Activated CD8-positive, alpha-beta T cell treated with anti-CD3 and anti-CD28 coated beads, Interleukin-2, amount 10 ng/mL, durations not matched to agents 7 days and 5 days (primary cell): ENCODE measurements around the gene THAP11. TPM values are rescaled to one million over a fixed set of nuclear protein-coding genes. Genes with fewer than 3 reads are reported as not detected.
A peak's percentile ranks its signal among the peaks of the same experiment; 100 is the strongest.

Source experiments
- ATAC-seq: fragments of 150-1000 bp; cut with Tn5 transposase; one replicate; pipeline ENCODE4 v1.10.0; 2021; ENCODE audit warnings: moderate library complexity
- CTCF ChIA-PET: fragments of 350-600 bp; sonication (Branson Sonifier 250); formaldehyde crosslinking; loops from one replicate; lab custom pipeline; 2021; ENCODE audit warnings: antibody characterized with exemption; lab: Charles Lee
- POLR2A ChIA-PET: fragments of 350-600 bp; sonication (Branson Sonifier 250); formaldehyde crosslinking; loops from one replicate; lab custom pipeline; 2021; ENCODE audit warnings: antibody characterized with exemption; lab: Charles Lee
- DNase-seq: peaks from one replicate; pipeline ENCODE4 v3.0.0-alpha.2; 2020
- H3K27ac Mint-ChIP-seq: one replicate; pipeline ENCODE4 v1.8.0; 2021; ENCODE audit warnings: mild to moderate bottlenecking, mixed read lengths
- H3K27me3 Mint-ChIP-seq: one replicate; pipeline ENCODE4 v1.8.0; 2021; ENCODE audit warnings: low read depth, mixed read lengths
- H3K36me3 Mint-ChIP-seq: one replicate; pipeline ENCODE4 v1.8.0; 2021; ENCODE audit warnings: low read depth, mixed read lengths
- H3K4me1 Mint-ChIP-seq: one replicate; pipeline ENCODE4 v1.8.0; 2021; ENCODE audit warnings: low read depth, mixed read lengths
- H3K4me3 Mint-ChIP-seq: one replicate; pipeline ENCODE4 v1.8.0; 2021; ENCODE audit warnings: mild to moderate bottlenecking, mixed read lengths
- H3K9me3 Mint-ChIP-seq: one replicate; pipeline ENCODE4 v1.8.0; 2022; ENCODE audit warnings: mixed read lengths; ENCODE audit not compliant: insufficient read depth
- total RNA-seq, 2 experiments: library from RNA; stranded (reverse); gene quantifications; one replicate each; pipeline ENCODE4 v1.2.3, GENCODE V29; 2021

Gene THAP11
- total RNA-seq: 10 to 100 TPM; 50.2 to 52.4 TPM

GRCh38 chr16:67841816-67842508, at the start of gene THAP11:
THAP11 (plus strand) TSS chr16:67842320; CDS start chr16:67842555, 235 bp downstream.
- no peaks in the 10 kb centered on the region for H3K27me3 Mint-ChIP-seq
- POLR2A ChIA-PET: no interaction called here
- ATAC-seq (peak; percentile 59), DNase-seq (peak; percentile 97)
- H3K9me3 Mint-ChIP-seq: no peaks in the 10 kb centered on the region
- CTCF ChIA-PET: interaction anchor here (1.1 to 1.7 kb wide), 3 partner anchors 26 to 36 kb away, joined by 3 to 13 read pairs (median 3); partner anchors contain the start of genes RANBP10 and TSNAXIP1
- H3K27ac Mint-ChIP-seq: peak within 1 kb of the TSS; percentile 98
- H3K4me1 Mint-ChIP-seq: peaks cover 38% of the 10 kb centered on the region
- peak within 1 kb of the TSS; percentile 96 for H3K4me3 Mint-ChIP-seq
- peaks cover 24% of the 10 kb centered on the region for H3K36me3 Mint-ChIP-seq

- POLR2A ChIA-PET: interaction anchor here (0.5 to 0.8 kb wide), 4 partner anchors 8 to 39 kb away, joined by 3 to 5 read pairs (median 4); partner anchors contain the start of genes RANBP10 and TSNAXIP1
- H3K27ac Mint-ChIP-seq: peak overlapping the region; percentile 17
- no peaks in the 10 kb centered on the region for H3K27me3 Mint-ChIP-seq
- ATAC-seq (no peak), DNase-seq (no peak)
- H3K36me3 Mint-ChIP-seq: peaks cover 36% of the 10 kb centered on the region
- H3K9me3 Mint-ChIP-seq: no peaks in the 10 kb centered on the region
- CTCF ChIA-PET: no interaction called here
- H3K4me1 Mint-ChIP-seq: peaks cover 20% of the 10 kb centered on the region
- H3K4me3 Mint-ChIP-seq: no peak overlapping the region
Measured at GRCh38 chr16:67796099-67796718, 45.9 kb upstream of the THAP11 start.

DNA sequence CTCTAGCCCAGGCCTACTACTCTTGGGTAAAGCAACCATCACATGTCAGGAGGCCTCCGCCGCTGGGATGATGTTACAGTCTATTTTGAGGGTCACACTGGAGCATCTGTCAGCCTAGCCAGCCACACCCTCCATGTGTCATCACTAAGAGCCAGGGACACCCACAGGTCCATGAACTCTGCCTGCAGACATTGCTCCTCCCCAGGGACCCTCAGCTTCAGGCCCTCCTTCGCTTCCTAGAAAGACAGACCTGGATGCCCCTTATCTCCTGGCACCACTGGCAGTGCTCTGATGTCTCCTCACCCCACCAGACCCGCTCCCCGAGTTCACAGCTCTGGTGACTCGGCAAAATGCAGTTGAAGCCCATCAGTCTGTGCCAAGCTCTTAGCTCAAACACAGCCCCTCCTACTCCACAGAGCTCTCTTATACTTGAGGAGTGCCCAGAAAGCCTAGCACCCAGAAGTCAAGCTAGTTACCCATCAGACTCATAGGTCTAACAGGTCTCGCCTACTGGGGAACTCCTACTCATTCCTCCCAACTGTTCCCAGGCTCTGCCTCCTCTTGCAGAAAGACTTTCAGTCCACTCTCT, 41.7 kb upstream of the THAP11 start:
- peak overlapping the region; percentile 84 for H3K27ac Mint-ChIP-seq

GRCh38 chr16:67801241-67801640, 40.9 kb upstream of the THAP11 start:
- DNase-seq (no peak), ATAC-seq (no peak)
- no peaks in the 10 kb centered on the region for H3K9me3 Mint-ChIP-seq
- H3K27ac Mint-ChIP-seq: peak overlapping the region; percentile 84
- ChIA-PET CTCF (interaction anchor here (0.8 to 6.1 kb wide), 5 partner anchors 9 to 128 kb away, joined by 3 to 43 read pairs (median 4); no protein-coding TSS in a partner anchor), POLR2A (interaction anchor here (0.8 to 1.7 kb wide), 4 partner anchors 12 to 134 kb away, joined by 3 to 8 read pairs (median 4); partner anchors contain the start of gene GFOD2)
- H3K4me1 Mint-ChIP-seq: peaks cover 59% of the 10 kb centered on the region
- H3K4me3 Mint-ChIP-seq: peak overlapping the region; percentile 48
- H3K27me3 Mint-ChIP-seq: no peaks in the 10 kb centered on the region
- peaks cover 73% of the 10 kb centered on the region for H3K36me3 Mint-ChIP-seq

More for the DNA sequence above, 41.7 kb upstream of the THAP11 start:
- ATAC-seq (no peak), DNase-seq (no peak)
- CTCF ChIA-PET: interaction anchor here (0.8 to 6.1 kb wide), 5 partner anchors 10 to 128 kb away, joined by 3 to 43 read pairs (median 4); partner anchors contain the start of gene GFOD2
- no peaks in the 10 kb centered on the region for H3K9me3 Mint-ChIP-seq
- H3K4me1 Mint-ChIP-seq: peaks cover 57% of the 10 kb centered on the region
- POLR2A ChIA-PET: interaction anchor here (1.7 kb wide), 1 partner anchor 135 kb away, joined by 5 read pairs; no protein-coding TSS in a partner anchor
- peaks cover 72% of the 10 kb centered on the region for H3K36me3 Mint-ChIP-seq
- no peaks in the 10 kb centered on the region for H3K27me3 Mint-ChIP-seq
- no peak overlapping the region for H3K4me3 Mint-ChIP-seq

GRCh38 chr16:67801883-67802282, 40.2 kb upstream of the THAP11 start:
- no peaks in the 10 kb centered on the region for H3K27me3 Mint-ChIP-seq
- H3K27ac Mint-ChIP-seq: peak overlapping the region; percentile 84
- ATAC-seq: no peak
- H3K36me3 Mint-ChIP-seq: peaks cover 66% of the 10 kb centered on the region
- H3K9me3 Mint-ChIP-seq: no peaks in the 10 kb centered on the region
- ChIA-PET CTCF (interaction anchor here (0.6 to 6.1 kb wide), 7 partner anchors 9 to 316 kb away, joined by 3 to 43 read pairs (median 4); no protein-coding TSS in a partner anchor), POLR2A (interaction anchor here (0.8 to 1.5 kb wide), 3 partner anchors 13 to 83 kb away, joined by 3 to 8 read pairs (median 4); partner anchors contain the start of gene GFOD2)
- H3K4me1 Mint-ChIP-seq: peaks cover 59% of the 10 kb centered on the region
- DNase-seq: peak; percentile 61
- H3K4me3 Mint-ChIP-seq: peak overlapping the region; percentile 48

DNA sequence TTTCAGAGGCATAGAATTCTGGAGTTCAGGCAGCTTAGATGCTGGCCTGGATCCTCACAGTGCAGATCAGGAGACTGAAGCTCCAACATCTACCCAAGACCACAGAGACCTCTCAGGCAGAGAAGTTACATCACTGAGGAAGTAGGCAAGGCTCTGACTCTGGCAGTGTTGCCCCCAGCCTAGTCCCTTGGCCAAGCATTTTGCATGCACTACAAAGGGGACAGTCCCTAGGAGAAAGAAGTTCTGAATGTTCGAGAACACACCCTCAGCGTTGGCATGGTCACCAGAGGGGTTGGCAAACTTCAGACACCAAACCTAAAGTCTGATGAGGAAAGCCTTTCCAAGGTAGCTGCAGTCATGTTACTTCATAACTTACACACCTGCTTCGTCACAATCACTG, 38.2 kb upstream of the THAP11 start:
- Mint-ChIP-seq H3K4me1 (peaks cover 59% of the 10 kb centered on the region), H3K9me3 (no peaks in the 10 kb centered on the region), H3K27me3 (no peaks in the 10 kb centered on the region), H3K36me3 (peaks cover 55% of the 10 kb centered on the region), H3K27ac (peak overlapping the region; percentile 67), H3K4me3 (no peak overlapping the region)
- no peak for ATAC-seq
- ChIA-PET POLR2A (interaction anchor here (1.2 kb wide), 1 partner anchor 85 kb away, joined by 3 read pairs; the partner anchor contains the start of gene GFOD2), CTCF (interaction anchor here (1.3 to 6.1 kb wide), 2 partner anchors 12 to 322 kb away, joined by 3 to 43 read pairs; no protein-coding TSS in a partner anchor)
- DNase-seq: no peak

DNA sequence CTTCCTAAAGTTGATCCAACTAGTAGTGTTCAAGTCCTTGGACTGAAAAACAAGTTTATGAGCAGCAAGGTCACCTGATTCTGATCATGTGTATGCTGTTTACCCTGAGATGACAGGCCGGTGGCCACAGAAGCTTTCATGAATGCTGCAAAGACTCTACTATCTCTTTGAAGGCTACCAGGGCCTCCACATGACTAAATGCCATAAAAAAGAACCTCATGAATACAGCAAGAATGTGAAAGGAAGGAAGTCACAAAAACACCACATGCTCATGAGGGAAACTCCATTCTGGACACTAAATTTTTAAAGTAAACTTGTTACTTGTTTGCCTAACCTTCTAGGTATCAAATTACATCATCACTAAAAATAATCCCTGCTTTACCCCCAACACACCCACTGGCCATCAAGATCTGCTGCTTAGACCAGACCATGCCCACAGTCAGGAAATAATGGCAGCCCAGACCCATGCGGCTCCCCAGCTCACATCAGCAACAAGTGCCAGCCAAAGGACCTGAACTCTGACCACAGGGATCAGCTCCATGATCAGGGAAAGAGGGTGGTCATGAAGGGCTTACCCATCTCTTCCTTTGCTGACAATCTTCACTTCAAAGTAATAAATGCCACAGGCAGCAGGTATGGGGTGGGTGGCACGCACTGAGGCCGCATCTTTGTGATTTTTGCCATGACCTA, 37.1 kb upstream of the THAP11 start:
- DNase-seq: no peak
- no peak for ATAC-seq

GRCh38 chr16:67805718-67806427, 36.2 kb upstream of the THAP11 start:
- Mint-ChIP-seq H3K27me3 (no peaks in the 10 kb centered on the region), H3K4me3 (peak overlapping the region; percentile 94), H3K27ac (peak overlapping the region; percentile 90), H3K9me3 (no peaks in the 10 kb centered on the region), H3K4me1 (peaks cover 47% of the 10 kb centered on the region), H3K36me3 (peaks cover 41% of the 10 kb centered on the region)
- DNase-seq (no peak), ATAC-seq (no peak)
- ChIA-PET POLR2A (interaction anchor here (0.7 to 1.5 kb wide), 10 partner anchors 9 to 193 kb away, joined by 3 to 7 read pairs (median 4); partner anchors contain the start of genes DPEP2, EDC4, GFOD2 and NUTF2), CTCF (interaction anchor here (0.8 to 6.1 kb wide), 11 partner anchors 10 to 325 kb away, joined by 3 to 47 read pairs (median 3); partner anchors contain the start of genes ATP6V0D1, C16orf86 and GFOD2)

More for the DNA sequence above, 37.1 kb upstream of the THAP11 start:
- POLR2A ChIA-PET: interaction anchor here (1.0 kb wide), 1 partner anchor 145 kb away, joined by 3 read pairs; the partner anchor contains the start of gene ACD
- H3K4me3 Mint-ChIP-seq: peak overlapping the region; percentile 94
- H3K4me1 Mint-ChIP-seq: peaks cover 56% of the 10 kb centered on the region
- CTCF ChIA-PET: interaction anchor here (6.1 kb wide), 1 partner anchor 11 kb away, joined by 43 read pairs; no protein-coding TSS in a partner anchor
- peaks cover 50% of the 10 kb centered on the region for H3K36me3 Mint-ChIP-seq
- H3K27me3 Mint-ChIP-seq: no peaks in the 10 kb centered on the region
- no peaks in the 10 kb centered on the region for H3K9me3 Mint-ChIP-seq
- peak overlapping the region; percentile 90 for H3K27ac Mint-ChIP-seq

DNA sequence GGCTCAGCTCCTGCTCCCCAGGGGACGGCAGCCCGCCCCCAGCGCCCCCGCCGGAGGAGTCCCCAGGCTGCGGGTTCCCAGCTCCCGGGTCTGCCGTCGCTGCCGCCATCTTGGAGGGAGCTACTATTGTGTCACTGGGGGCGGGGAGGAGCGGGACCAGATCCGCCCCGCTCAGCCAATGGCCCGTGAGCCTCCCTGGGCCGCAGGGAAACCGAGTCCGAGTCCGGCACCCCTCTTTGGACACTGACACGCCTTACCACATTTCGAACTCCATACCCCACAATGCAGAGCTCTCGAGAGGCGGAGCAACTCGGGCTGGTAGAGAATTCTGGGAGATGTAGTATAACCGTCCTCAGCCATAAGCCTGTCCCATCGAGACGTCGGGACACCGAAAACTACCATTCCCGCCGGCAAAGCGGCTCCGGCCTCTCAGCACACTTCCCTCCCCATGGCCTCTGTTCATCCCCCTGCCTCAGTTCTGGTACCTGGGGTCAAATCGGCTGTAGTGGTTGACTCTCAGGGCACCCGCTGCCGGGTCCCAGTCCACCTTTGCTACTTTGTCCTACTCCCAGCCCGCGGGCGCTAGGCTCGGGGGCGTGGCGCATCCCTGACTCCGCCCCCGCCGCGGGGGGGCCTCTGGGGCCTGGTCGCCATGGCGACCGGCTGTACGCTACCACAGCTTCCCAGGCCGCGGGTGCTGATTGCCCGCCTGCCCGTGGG, 35.5 kb upstream of the THAP11 start, which contains the start of the genes RANBP10 and TSNAXIP1:
RANBP10 (minus strand) TSS at position 133 of the 720 bp plus-strand sequence; CDS start at position 109, 24 bp downstream.
TSNAXIP1 (plus strand) TSS at position 462 of the 720 bp plus-strand sequence. CDS start 261 bp downstream, outside the sequence.
- peak within 1 kb of the TSS; percentile 90 for H3K27ac Mint-ChIP-seq

More for the DNA sequence above, 35.5 kb upstream of the THAP11 start, which contains the start of the genes RANBP10 and TSNAXIP1:
- Mint-ChIP-seq H3K9me3 (no peaks in the 10 kb centered on the region), H3K27me3 (no peaks in the 10 kb centered on the region), H3K36me3 (peaks cover 35% of the 10 kb centered on the region), H3K4me3 (peak within 1 kb of the TSS; percentile 94), H3K4me1 (peaks cover 40% of the 10 kb centered on the region)
- ATAC-seq: peak; percentile 94
- ChIA-PET POLR2A (interaction anchor here (0.6 to 1.5 kb wide), 12 partner anchors 10 to 193 kb away, joined by 3 to 7 read pairs (median 3); partner anchors contain the start of genes DPEP2, EDC4, GFOD2 and NUTF2), CTCF (interaction anchor here (0.8 to 3.0 kb wide), 10 partner anchors 9 to 326 kb away, joined by 3 to 47 read pairs (median 3); partner anchors contain the start of genes ATP6V0D1, C16orf86 and GFOD2)
- DNase-seq: peak; percentile 98
